ENCODE data around the gene DTNA.

Gene DTNA

DNA sequence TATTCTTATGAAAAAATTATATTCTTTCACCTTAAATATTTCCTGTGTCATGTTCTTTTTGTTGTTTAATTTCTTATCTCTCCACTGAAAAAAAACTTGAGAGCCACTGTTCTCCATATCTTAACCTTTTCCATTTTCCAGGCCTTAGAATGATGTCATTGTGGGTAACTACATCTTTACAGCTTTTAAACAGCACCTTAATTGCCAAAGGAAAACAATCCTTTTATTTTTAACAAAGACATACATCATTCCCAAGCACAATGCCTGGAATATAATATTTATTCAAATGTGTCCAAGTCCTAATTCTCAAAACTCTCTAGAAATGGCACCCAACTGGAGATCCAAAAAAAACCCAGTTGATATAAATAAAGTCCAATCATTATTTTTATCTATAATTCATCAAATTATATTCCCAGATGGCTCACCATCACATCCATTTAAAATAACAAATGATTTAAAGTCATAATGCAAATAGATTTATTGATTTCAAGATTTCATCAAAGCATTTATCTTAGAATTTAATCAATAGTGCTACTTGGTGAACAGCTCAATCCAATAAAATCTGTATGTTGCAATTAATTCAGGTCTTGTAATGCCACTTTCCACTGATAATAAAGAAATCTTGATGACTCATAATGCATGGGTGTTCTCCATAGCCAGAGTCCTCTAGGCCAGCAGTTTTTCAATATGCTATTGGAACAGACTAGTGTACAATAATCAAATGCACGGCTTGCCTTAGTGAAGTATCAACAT lies 224.0 kb downstream of the DTNA start:
- DNase-seq (ENCODE audit: low read depth): peak; percentile 12
- no peak for TF ChIP-seq CTCF (IDR thresholded peaks at IDR 0.05; ENCODE audit: low read length, missing control alignments)
- no peak overlapping the region for H3K4me3 ChIP-seq (replicated peaks; ENCODE audit: low read depth, low read length)

GRCh38 chr18:34936772-34937171 lies 226.7 kb downstream of the DTNA start:
- TF ChIP-seq CTCF (IDR thresholded peaks at IDR 0.05; ENCODE audit: low read length, missing control alignments): no peak
- DNase-seq (ENCODE audit: low read depth): no peak
- no peak overlapping the region for H3K4me3 ChIP-seq (replicated peaks; ENCODE audit: low read depth, low read length)

DNA sequence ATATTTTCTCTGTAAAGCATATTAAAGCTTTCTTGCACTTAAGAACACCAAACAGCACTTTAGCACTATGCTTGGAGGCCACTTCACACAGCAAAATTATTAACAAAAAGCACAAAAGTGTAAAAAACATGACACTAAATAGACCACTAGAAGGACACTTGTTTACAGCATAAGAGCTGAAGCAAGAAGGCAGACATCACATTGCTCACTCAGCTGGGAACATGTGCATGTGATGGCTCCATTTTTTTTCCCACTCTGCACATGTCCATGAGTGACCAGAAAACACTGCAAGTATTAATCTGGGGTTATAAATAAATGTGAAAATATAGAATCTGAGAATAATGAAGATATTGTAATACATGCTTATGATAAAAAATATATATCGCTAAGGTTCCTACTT lies 228.0 kb downstream of the DTNA start:
- no peak for TF ChIP-seq CTCF (IDR thresholded peaks at IDR 0.05; ENCODE audit: low read length, missing control alignments)
- no peak for DNase-seq (ENCODE audit: low read depth)
- no peak overlapping the region for H3K4me3 ChIP-seq (replicated peaks; ENCODE audit: low read depth, low read length)
